ENCODE measurements around the gene DNM3. TPM values are rescaled to one million over a fixed set of nuclear protein-coding genes. Genes with fewer than 3 reads are reported as not detected.

DNM3 gene
- total and polyA plus RNA-seq, 2 experiments from 2014 or later, result 5.2 to 12.2 TPM

DNA sequence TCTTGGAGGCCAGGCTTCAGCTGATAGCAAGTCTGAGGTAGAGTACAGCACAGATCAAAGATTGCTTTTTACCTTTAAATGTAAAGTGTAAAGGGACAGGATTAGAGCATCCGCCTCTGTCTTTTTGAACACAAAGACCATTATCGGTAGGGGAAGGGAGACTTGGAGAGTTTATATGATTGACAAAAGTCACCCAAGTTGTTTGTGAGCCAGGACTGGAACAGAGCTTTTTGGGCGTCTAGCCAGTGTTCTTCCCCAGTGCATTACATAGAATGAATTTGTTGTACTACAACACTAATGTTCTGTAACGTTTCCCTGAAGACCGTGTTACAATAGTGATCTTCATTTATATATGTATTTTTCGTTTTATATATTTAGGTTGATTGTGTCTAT is 611.9 kb downstream of the DNM3 start:
- DNase-seq (ENCODE audit: low spot score) (no peak), ATAC-seq (no peak)
- Histone ChIP-seq H3K4me2 (no peak overlapping the region), H4K20me1 (replicated peaks; ENCODE audit: insufficient read depth) (no peaks in the 10 kb centered on the region), H3K9me2 (ENCODE audit: insufficient read depth) (peaks cover 11% of the 10 kb centered on the region; the same call in 1 of the 2 replicates), H3F3A (replicated peaks; ENCODE audit: low read depth) (no peaks in the 10 kb centered on the region), H3K27ac (ENCODE audit: low read depth) (no peak overlapping the region), H3K4me3 (no peak overlapping the region), H3K4me1 (ENCODE audit: insufficient read depth) (no peaks in the 10 kb centered on the region; the same call in 1 of the 2 replicates), H2AFZ (0 out of 2 replicates have a peak overlapping the region, but pooled peaks have one; percentile 52), H3K36me3 (ENCODE audit: insufficient read depth) (no peaks in the 10 kb centered on the region), H3K27me3 (ENCODE audit: insufficient read depth) (no peaks in the 10 kb centered on the region), H3K79me2 (replicated peaks; ENCODE audit: insufficient read depth) (no peaks in the 10 kb centered on the region)
- Mint-ChIP-seq H3K9me3 (no peaks in the 10 kb centered on the region), H3K4me3 (no peak overlapping the region), H3K36me3 (ENCODE audit: low read depth) (no peaks in the 10 kb centered on the region; the same call in 2 of the 3 replicates), H3K4me1 (0 out of 3 replicates have a peak, but pooled peaks cover 2% of the 10 kb centered on the region), H3K27ac (no peak overlapping the region), H3K27me3 (ENCODE audit: insufficient read depth, low read depth, poor library complexity) (peaks cover 4% of the 10 kb centered on the region)
- TF ChIP-seq, protein P1, sequence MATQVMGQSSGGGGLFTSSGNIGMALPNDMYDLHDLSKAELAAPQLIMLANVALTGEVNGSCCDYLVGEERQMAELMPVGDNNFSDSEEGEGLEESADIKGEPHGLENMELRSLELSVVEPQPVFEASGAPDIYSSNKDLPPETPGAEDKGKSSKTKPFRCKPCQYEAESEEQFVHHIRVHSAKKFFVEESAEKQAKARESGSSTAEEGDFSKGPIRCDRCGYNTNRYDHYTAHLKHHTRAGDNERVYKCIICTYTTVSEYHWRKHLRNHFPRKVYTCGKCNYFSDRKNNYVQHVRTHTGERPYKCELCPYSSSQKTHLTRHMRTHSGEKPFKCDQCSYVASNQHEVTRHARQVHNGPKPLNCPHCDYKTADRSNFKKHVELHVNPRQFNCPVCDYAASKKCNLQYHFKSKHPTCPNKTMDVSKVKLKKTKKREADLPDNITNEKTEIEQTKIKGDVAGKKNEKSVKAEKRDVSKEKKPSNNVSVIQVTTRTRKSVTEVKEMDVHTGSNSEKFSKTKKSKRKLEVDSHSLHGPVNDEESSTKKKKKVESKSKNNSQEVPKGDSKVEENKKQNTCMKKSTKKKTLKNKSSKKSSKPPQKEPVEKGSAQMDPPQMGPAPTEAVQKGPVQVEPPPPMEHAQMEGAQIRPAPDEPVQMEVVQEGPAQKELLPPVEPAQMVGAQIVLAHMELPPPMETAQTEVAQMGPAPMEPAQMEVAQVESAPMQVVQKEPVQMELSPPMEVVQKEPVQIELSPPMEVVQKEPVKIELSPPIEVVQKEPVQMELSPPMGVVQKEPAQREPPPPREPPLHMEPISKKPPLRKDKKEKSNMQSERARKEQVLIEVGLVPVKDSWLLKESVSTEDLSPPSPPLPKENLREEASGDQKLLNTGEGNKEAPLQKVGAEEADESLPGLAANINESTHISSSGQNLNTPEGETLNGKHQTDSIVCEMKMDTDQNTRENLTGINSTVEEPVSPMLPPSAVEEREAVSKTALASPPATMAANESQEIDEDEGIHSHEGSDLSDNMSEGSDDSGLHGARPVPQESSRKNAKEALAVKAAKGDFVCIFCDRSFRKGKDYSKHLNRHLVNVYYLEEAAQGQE (IDR thresholded peaks at IDR 0.05; ENCODE audit: unreplicated experiment), result no peak
- TF ChIP-seq JUNB (IDR thresholded peaks at IDR 0.05; ENCODE audit: unreplicated experiment), result no peak

DNA sequence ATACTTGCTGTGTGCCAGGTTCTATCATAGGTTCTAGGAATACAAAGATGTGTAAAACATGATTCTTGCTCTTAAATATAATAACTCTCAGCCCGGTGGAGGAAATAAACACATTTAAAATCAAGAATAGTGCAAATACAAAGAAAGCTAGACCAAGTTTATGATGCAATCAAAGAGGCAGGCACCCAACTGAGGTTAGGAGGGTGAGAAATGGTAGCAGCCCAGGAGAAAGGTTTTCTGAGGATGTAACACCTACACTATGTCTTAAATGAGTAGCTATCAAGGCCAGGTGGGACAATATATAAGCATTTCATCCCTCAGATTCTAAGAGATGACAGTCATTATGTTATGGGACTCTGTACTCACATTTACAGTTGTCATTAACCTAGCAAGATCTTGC is 612.3 kb downstream of the DNM3 start:
- Mint-ChIP-seq H3K36me3 (ENCODE audit: low read depth) (no peaks in the 10 kb centered on the region; the same call in 2 of the 3 replicates), H3K27me3 (ENCODE audit: insufficient read depth, low read depth, poor library complexity) (peaks cover 4% of the 10 kb centered on the region), H3K4me3 (no peak overlapping the region), H3K27ac (no peak overlapping the region), H3K9me3 (no peaks in the 10 kb centered on the region), H3K4me1 (0 out of 3 replicates have a peak, but pooled peaks cover 2% of the 10 kb centered on the region)
- Histone ChIP-seq H3K79me2 (replicated peaks; ENCODE audit: insufficient read depth) (no peaks in the 10 kb centered on the region), H3K4me2 (no peak overlapping the region), H2AFZ (no peak overlapping the region), H3K9me2 (ENCODE audit: insufficient read depth) (peaks cover 11% of the 10 kb centered on the region; the same call in 1 of the 2 replicates), H3K4me3 (no peak overlapping the region), H3K27me3 (ENCODE audit: insufficient read depth) (no peaks in the 10 kb centered on the region), H3K36me3 (ENCODE audit: insufficient read depth) (no peaks in the 10 kb centered on the region), H3K4me1 (ENCODE audit: insufficient read depth) (no peaks in the 10 kb centered on the region; the same call in 1 of the 2 replicates), H4K20me1 (replicated peaks; ENCODE audit: insufficient read depth) (no peaks in the 10 kb centered on the region), H3K27ac (ENCODE audit: low read depth) (no peak overlapping the region), H3F3A (replicated peaks; ENCODE audit: low read depth) (no peaks in the 10 kb centered on the region)
- no peak for ATAC-seq
- no peak for DNase-seq (ENCODE audit: low spot score)
- TF ChIP-seq ZNF331 (CRISPR knock-in tag; IDR thresholded peaks at IDR 0.05; ENCODE audit: low read depth), result no peak
- TF ChIP-seq EZH2 (IDR thresholded peaks at IDR 0.05; ENCODE audit: low read depth, unreplicated experiment), result no peak
- TF ChIP-seq POLR2AphosphoS5 (IDR thresholded peaks at IDR 0.05; ENCODE audit: low read depth), result no peak
- TF ChIP-seq, protein P2, sequence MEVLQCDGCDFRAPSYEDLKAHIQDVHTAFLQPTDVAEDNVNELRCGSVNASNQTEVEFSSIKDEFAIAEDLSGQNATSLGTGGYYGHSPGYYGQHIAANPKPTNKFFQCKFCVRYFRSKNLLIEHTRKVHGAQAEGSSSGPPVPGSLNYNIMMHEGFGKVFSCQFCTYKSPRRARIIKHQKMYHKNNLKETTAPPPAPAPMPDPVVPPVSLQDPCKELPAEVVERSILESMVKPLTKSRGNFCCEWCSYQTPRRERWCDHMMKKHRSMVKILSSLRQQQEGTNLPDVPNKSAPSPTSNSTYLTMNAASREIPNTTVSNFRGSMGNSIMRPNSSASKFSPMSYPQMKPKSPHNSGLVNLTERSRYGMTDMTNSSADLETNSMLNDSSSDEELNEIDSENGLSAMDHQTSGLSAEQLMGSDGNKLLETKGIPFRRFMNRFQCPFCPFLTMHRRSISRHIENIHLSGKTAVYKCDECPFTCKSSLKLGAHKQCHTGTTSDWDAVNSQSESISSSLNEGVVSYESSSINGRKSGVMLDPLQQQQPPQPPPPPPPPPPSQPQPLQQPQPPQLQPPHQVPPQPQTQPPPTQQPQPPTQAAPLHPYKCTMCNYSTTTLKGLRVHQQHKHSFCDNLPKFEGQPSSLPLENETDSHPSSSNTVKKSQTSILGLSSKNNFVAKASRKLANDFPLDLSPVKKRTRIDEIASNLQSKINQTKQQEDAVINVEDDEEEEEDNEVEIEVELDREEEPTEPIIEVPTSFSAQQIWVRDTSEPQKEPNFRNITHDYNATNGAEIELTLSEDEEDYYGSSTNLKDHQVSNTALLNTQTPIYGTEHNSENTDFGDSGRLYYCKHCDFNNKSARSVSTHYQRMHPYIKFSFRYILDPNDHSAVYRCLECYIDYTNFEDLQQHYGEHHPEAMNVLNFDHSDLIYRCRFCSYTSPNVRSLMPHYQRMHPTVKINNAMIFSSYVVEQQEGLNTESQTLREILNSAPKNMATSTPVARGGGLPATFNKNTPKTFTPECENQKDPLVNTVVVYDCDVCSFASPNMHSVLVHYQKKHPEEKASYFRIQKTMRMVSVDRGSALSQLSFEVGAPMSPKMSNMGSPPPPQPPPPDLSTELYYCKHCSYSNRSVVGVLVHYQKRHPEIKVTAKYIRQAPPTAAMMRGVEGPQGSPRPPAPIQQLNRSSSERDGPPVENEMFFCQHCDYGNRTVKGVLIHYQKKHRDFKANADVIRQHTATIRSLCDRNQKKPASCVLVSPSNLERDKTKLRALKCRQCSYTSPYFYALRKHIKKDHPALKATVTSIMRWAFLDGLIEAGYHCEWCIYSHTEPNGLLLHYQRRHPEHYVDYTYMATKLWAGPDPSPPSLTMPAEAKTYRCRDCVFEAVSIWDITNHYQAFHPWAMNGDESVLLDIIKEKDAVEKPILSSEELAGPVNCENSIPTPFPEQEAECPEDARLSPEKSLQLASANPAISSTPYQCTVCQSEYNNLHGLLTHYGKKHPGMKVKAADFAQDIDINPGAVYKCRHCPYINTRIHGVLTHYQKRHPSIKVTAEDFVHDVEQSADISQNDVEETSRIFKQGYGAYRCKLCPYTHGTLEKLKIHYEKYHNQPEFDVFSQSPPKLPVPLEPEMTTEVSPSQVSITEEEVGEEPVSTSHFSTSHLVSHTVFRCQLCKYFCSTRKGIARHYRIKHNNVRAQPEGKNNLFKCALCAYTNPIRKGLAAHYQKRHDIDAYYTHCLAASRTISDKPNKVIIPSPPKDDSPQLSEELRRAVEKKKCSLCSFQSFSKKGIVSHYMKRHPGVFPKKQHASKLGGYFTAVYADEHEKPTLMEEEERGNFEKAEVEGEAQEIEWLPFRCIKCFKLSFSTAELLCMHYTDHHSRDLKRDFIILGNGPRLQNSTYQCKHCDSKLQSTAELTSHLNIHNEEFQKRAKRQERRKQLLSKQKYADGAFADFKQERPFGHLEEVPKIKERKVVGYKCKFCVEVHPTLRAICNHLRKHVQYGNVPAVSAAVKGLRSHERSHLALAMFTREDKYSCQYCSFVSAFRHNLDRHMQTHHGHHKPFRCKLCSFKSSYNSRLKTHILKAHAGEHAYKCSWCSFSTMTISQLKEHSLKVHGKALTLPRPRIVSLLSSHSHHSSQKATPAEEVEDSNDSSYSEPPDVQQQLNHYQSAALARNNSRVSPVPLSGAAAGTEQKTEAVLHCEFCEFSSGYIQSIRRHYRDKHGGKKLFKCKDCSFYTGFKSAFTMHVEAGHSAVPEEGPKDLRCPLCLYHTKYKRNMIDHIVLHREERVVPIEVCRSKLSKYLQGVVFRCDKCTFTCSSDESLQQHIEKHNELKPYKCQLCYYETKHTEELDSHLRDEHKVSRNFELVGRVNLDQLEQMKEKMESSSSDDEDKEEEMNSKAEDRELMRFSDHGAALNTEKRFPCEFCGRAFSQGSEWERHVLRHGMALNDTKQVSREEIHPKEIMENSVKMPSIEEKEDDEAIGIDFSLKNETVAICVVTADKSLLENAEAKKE (CRISPR knock-in tag; IDR thresholded peaks at IDR 0.05), result no peak
- TF ChIP-seq CREB1 (CRISPR knock-in tag; IDR thresholded peaks at IDR 0.05; ENCODE audit: low read depth), result no peak
- no peak for TF ChIP-seq JUNB (IDR thresholded peaks at IDR 0.05; ENCODE audit: unreplicated experiment)
- TF ChIP-seq, protein P3, sequence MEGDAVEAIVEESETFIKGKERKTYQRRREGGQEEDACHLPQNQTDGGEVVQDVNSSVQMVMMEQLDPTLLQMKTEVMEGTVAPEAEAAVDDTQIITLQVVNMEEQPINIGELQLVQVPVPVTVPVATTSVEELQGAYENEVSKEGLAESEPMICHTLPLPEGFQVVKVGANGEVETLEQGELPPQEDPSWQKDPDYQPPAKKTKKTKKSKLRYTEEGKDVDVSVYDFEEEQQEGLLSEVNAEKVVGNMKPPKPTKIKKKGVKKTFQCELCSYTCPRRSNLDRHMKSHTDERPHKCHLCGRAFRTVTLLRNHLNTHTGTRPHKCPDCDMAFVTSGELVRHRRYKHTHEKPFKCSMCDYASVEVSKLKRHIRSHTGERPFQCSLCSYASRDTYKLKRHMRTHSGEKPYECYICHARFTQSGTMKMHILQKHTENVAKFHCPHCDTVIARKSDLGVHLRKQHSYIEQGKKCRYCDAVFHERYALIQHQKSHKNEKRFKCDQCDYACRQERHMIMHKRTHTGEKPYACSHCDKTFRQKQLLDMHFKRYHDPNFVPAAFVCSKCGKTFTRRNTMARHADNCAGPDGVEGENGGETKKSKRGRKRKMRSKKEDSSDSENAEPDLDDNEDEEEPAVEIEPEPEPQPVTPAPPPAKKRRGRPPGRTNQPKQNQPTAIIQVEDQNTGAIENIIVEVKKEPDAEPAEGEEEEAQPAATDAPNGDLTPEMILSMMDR (conservative IDR thresholded peaks at IDR 0.05; ENCODE audit: low read depth in 2 of 2), result no peak
- TF ChIP-seq EZH2phosphoT487 (IDR thresholded peaks at IDR 0.05; ENCODE audit: unreplicated experiment), result no peak
- no peak for TF ChIP-seq STAT1 (IDR thresholded peaks at IDR 0.05; ENCODE audit: unreplicated experiment)
